IPS-18a (cell line): Measurements from ENCODE around the gene MRPL21.

Experiments
- H3K27ac ChIP-seq: one replicate; pipeline ENCODE4 v1.5.1; 2013; ENCODE audit warnings: low read length
- H3K27me3 ChIP-seq: one replicate; pipeline ENCODE4 v1.6.1; 2013; ENCODE audit warnings: mild to moderate bottlenecking, low read length; ENCODE audit not compliant: control insufficient read depth, insufficient read depth
- H3K36me3 ChIP-seq: one replicate; pipeline ENCODE4 v1.6.1; 2013; ENCODE audit warnings: low read depth, low read length; ENCODE audit not compliant: control insufficient read depth
- H3K4me1 ChIP-seq: one replicate; pipeline ENCODE4 v1.6.1; 2013; ENCODE audit warnings: low read depth, low read length; ENCODE audit not compliant: control insufficient read depth
- H3K4me3 ChIP-seq: one replicate; pipeline ENCODE4 v1.5.1; 2013; ENCODE audit warnings: low read length
- H3K9ac ChIP-seq: one replicate; pipeline ENCODE4 v1.6.1; 2013; ENCODE audit warnings: mild to moderate bottlenecking, low read length, moderate library complexity
- H3K9me3 ChIP-seq: one replicate; pipeline ENCODE4 v1.6.1; 2013; ENCODE audit warnings: low read depth, low read length; ENCODE audit not compliant: control insufficient read depth

The MRPL21 gene

GRCh38 chr11:68903288-68904247, at the start of gene MRPL21, which contains the start of gene IGHMBP2:
Gene MRPL21, minus strand, starts transcription at chr11:68903832. Its CDS starts 22 bp downstream, at chr11:68903810.
Gene IGHMBP2, plus strand, starts transcription at chr11:68903891. Its CDS starts 62 bp downstream, at chr11:68903953.
- Histone ChIP-seq H3K36me3 (peaks cover 17% of the 10 kb centered on the region), H3K9ac (peak within 1 kb of the TSS; percentile 74), H3K9me3 (no peaks in the 10 kb centered on the region), H3K4me3 (peak within 1 kb of the TSS; percentile 92), H3K4me1 (peaks cover 3% of the 10 kb centered on the region), H3K27ac (no peak within 1 kb of the TSS), H3K27me3 (no peaks in the 10 kb centered on the region)

GRCh38 chr11:68950762-68951161, 47.1 kb upstream of the MRPL21 start:
- Histone ChIP-seq H3K4me1 (peaks cover 11% of the 10 kb centered on the region), H3K9me3 (no peaks in the 10 kb centered on the region), H3K36me3 (no peaks in the 10 kb centered on the region), H3K4me3 (peak overlapping the region; percentile 21), H3K27ac (no peak overlapping the region), H3K27me3 (no peaks in the 10 kb centered on the region), H3K9ac (no peak overlapping the region)

- Histone ChIP-seq H3K9ac (no peak overlapping the region), H3K4me3 (peak overlapping the region; percentile 21), H3K27ac (no peak overlapping the region), H3K36me3 (no peaks in the 10 kb centered on the region), H3K9me3 (no peaks in the 10 kb centered on the region), H3K27me3 (no peaks in the 10 kb centered on the region), H3K4me1 (peaks cover 8% of the 10 kb centered on the region)
Measured at GRCh38 chr11:68950270-68950669, 46.6 kb upstream of the MRPL21 start.

- Histone ChIP-seq H3K27me3 (no peaks in the 10 kb centered on the region), H3K36me3 (no peaks in the 10 kb centered on the region), H3K9me3 (no peaks in the 10 kb centered on the region), H3K4me1 (peaks cover 8% of the 10 kb centered on the region), H3K4me3 (no peak overlapping the region), H3K27ac (no peak overlapping the region), H3K9ac (no peak overlapping the region)
Measured at GRCh38 chr11:68948935-68949334, 45.3 kb upstream of the MRPL21 start.

GRCh38 chr11:68948496-68948895, 44.9 kb upstream of the MRPL21 start:
- Histone ChIP-seq H3K36me3 (no peaks in the 10 kb centered on the region), H3K27me3 (no peaks in the 10 kb centered on the region), H3K27ac (no peak overlapping the region), H3K9ac (no peak overlapping the region), H3K4me1 (peaks cover 8% of the 10 kb centered on the region), H3K4me3 (no peak overlapping the region), H3K9me3 (no peaks in the 10 kb centered on the region)

GRCh38 chr11:68947151-68947550, 43.5 kb upstream of the MRPL21 start:
- Histone ChIP-seq H3K4me3 (no peak overlapping the region), H3K4me1 (peaks cover 8% of the 10 kb centered on the region), H3K36me3 (no peaks in the 10 kb centered on the region), H3K9me3 (no peaks in the 10 kb centered on the region), H3K9ac (no peak overlapping the region), H3K27ac (no peak overlapping the region), H3K27me3 (no peaks in the 10 kb centered on the region)

- Histone ChIP-seq H3K4me3 (no peak overlapping the region), H3K27ac (no peak overlapping the region), H3K36me3 (no peaks in the 10 kb centered on the region), H3K27me3 (no peaks in the 10 kb centered on the region), H3K4me1 (peaks cover 8% of the 10 kb centered on the region), H3K9ac (no peak overlapping the region), H3K9me3 (no peaks in the 10 kb centered on the region)
Measured at GRCh38 chr11:68946416-68947090, 42.9 kb upstream of the MRPL21 start.

GRCh38 chr11:68942751-68943271, 39.2 kb upstream of the MRPL21 start:
- H3K4me3 ChIP-seq, result no peak overlapping the region
- no peaks in the 10 kb centered on the region for H3K9me3 ChIP-seq
- no peaks in the 10 kb centered on the region for H3K27me3 ChIP-seq
- no peak overlapping the region for H3K9ac ChIP-seq
- H3K27ac ChIP-seq, result no peak overlapping the region
- no peaks in the 10 kb centered on the region for H3K4me1 ChIP-seq
- peaks cover 9% of the 10 kb centered on the region for H3K36me3 ChIP-seq

- Histone ChIP-seq H3K4me1 (no peaks in the 10 kb centered on the region), H3K4me3 (no peak overlapping the region), H3K9ac (no peak overlapping the region)
Measured at GRCh38 chr11:68942095-68942620, 38.5 kb upstream of the MRPL21 start.

GRCh38 chr11:68941324-68942094, 37.9 kb upstream of the MRPL21 start:
- H3K27ac ChIP-seq, result no peak overlapping the region
- no peak overlapping the region for H3K9ac ChIP-seq
- H3K4me1 ChIP-seq, result no peaks in the 10 kb centered on the region
- no peaks in the 10 kb centered on the region for H3K9me3 ChIP-seq
- no peaks in the 10 kb centered on the region for H3K27me3 ChIP-seq
- H3K4me3 ChIP-seq, result no peak overlapping the region
- H3K36me3 ChIP-seq, result peaks cover 17% of the 10 kb centered on the region

More at GRCh38 chr11:68942095-68942620, 38.5 kb upstream of the MRPL21 start:
- H3K27me3 ChIP-seq, result no peaks in the 10 kb centered on the region
- peaks cover 11% of the 10 kb centered on the region for H3K36me3 ChIP-seq
- H3K9me3 ChIP-seq, result no peaks in the 10 kb centered on the region
- no peak overlapping the region for H3K27ac ChIP-seq
